ENCODE results near the gene ARL4A. TPM values are rescaled to one million over a fixed set of nuclear protein-coding genes. Genes with fewer than 3 reads are reported as not detected.

The ARL4A gene
- total and polyA plus RNA-seq, 9 of the 15 experiments (the other 6 are each of a cell fraction or from before 2014, with no cell fraction given), result 118 to 688 (median 172) TPM

- TF ChIP-seq AFF1 (IDR thresholded peaks at IDR 0.05; ENCODE audit: low read depth in 1 of 2, partially characterized antibody in 2 of 2), result peak; percentile 64 to 74
- peak; percentile 74 for TF ChIP-seq ZNF592 (IDR thresholded peaks at IDR 0.05)
- TF ChIP-seq ARID1B (IDR thresholded peaks at IDR 0.05), result peak; percentile 78
- peak; percentile 65 for TF ChIP-seq MEIS2 (IDR thresholded peaks at IDR 0.05; ENCODE audit: partially characterized antibody)
- 0 out of 6 replicates have a peak, but pooled peaks of 1 of the 3 experiments have one; percentile 3 for TF ChIP-seq CTCF (IDR thresholded peaks at IDR 0.05 in 2 of 3, conservative IDR thresholded peaks at IDR 0.05 in 1 of 3; ENCODE audit: insufficient read depth in 2 of 3, low read depth in 1 of 3, low read length in 3 of 3)
- TF ChIP-seq GATAD2A (IDR thresholded peaks at IDR 0.05), result peak; percentile 74; the same call in 1 of the 2 replicates
- TF ChIP-seq FOXA3 (CRISPR knock-in tag; conservative IDR thresholded peaks at IDR 0.05 in 1 of 2, IDR thresholded peaks at IDR 0.05 in 1 of 2), result peak; percentile 73 to 78
- TF ChIP-seq FOXK2 (conservative IDR thresholded peaks at IDR 0.05 in 1 of 2, IDR thresholded peaks at IDR 0.05 in 1 of 2; ENCODE audit: low read depth in 2 of 2), result 0 out of 4 replicates have a peak, but pooled peaks of 1 of the 2 experiments have one; percentile 31
- no peak for TF ChIP-seq PBX2 (CRISPR knock-in tag; IDR thresholded peaks at IDR 0.05; ENCODE audit: low read depth)
- TF ChIP-seq PBX2 (tag; conservative IDR thresholded peaks at IDR 0.05; ENCODE audit: low read depth), result peak; percentile 63
- peak; percentile 15; the same call in 1 of the 2 replicates for TF ChIP-seq EP300 (IDR thresholded peaks at IDR 0.05; ENCODE audit: low read length)
- TF ChIP-seq MEF2A (IDR thresholded peaks at IDR 0.05; ENCODE audit: control insufficient read depth, low read depth, low read length), result no peak
- 0 out of 2 replicates have a peak, but pooled peaks have one; percentile 10 for TF ChIP-seq ELF1 (tag; IDR thresholded peaks at IDR 0.05)
Measured at GRCh38 chr7:12713625-12714378, 26.4 kb downstream of the ARL4A start (continued).
